Natural killer cell (primary cell): Measurements from ENCODE around the gene GALNT4. TPM values are rescaled to one million over a fixed set of nuclear protein-coding genes. Genes with fewer than 3 reads are reported as not detected.

Experiments
- ATAC-seq, 3 donors: fragments of 150-1000 bp in 2 of 3; fragments of 200-7000 bp in 1 of 3; cut with Tn5 transposase; 1 replicate in 1 of 3; 2 replicates in 2 of 3; pipeline ENCODE4 v1.10.0; 2021; ENCODE audit warnings: mild to moderate bottlenecking in 2 of 3, moderate library complexity in 2 of 3
- DNase-seq, 2 donors: peaks; one replicate each; pipeline versions ENCODE4 v3.0.0 to v3.0.0-alpha.2; 2013 to 2021; ENCODE audit warnings: mixed read lengths in 1 of 2
- H3K27ac ChIP-seq: one replicate; pipeline ENCODE4 v1.5.1; 2013; ENCODE audit warnings: mild to moderate bottlenecking, low read length
- H3K27me3 ChIP-seq: one replicate; pipeline ENCODE4 v1.6.1; 2013; ENCODE audit warnings: low read length; ENCODE audit not compliant: control insufficient read depth, insufficient read depth
- H3K36me3 ChIP-seq: one replicate; pipeline ENCODE4 v1.6.1; 2013; ENCODE audit warnings: low read length; ENCODE audit not compliant: control insufficient read depth, insufficient read depth
- H3K4me1 ChIP-seq: one replicate; pipeline ENCODE4 v1.6.1; 2013; ENCODE audit warnings: low read length; ENCODE audit not compliant: control insufficient read depth, insufficient read depth
- H3K4me3 ChIP-seq: one replicate; pipeline ENCODE4 v1.5.1; 2013; ENCODE audit warnings: low read length
- H3K9me3 ChIP-seq: one replicate; pipeline ENCODE4 v1.6.1; 2013; ENCODE audit warnings: low read length; ENCODE audit not compliant: control insufficient read depth, insufficient read depth
- H3K27ac Mint-ChIP-seq, 2 donors: one replicate each; pipeline ENCODE4 v1.8.0; 2022; ENCODE audit warnings: mild to moderate bottlenecking in 2 of 2, mixed read lengths in 2 of 2, moderate library complexity in 1 of 2
- H3K27me3 Mint-ChIP-seq, 2 donors: one replicate each; pipeline ENCODE4 v1.8.0; 2022; ENCODE audit warnings: low read depth in 2 of 2, mixed read lengths in 2 of 2
- H3K36me3 Mint-ChIP-seq: one replicate; pipeline ENCODE4 v1.8.0; 2022; ENCODE audit warnings: mixed read lengths
- H3K4me1 Mint-ChIP-seq, 2 donors: one replicate each; pipeline ENCODE4 v1.8.0; 2022; ENCODE audit warnings: mixed read lengths in 2 of 2
- H3K4me3 Mint-ChIP-seq: one replicate; pipeline ENCODE4 v1.8.0; 2022; ENCODE audit warnings: mild to moderate bottlenecking, moderate library complexity, mixed read lengths
- H3K9me3 Mint-ChIP-seq, 2 donors: one replicate each; pipeline ENCODE4 v1.8.0; 2022; ENCODE audit warnings: mixed read lengths in 2 of 2
- WGBS: methylation state at CpG from one replicate; pipeline ENCODE4 v1.1.7; 2013; ENCODE audit warnings: missing lambda C conversion rate; ENCODE audit not compliant: insufficient coverage; 5-methylcytosine and 5-hydroxymethylcytosine counted together
- intact Hi-C: fragments of 100-400 bp; cut with micrococcal nuclease; formaldehyde crosslinking; loops from one replicate; pipeline ENCODE4 v1.14.2; 2022
- total RNA-seq, 4 donors: library from RNA; stranded (reverse); fragments of 120-200 nt in 1 of 4; gene quantifications; one replicate each; pipeline versions ENCODE4 v1.2.3 to v1.2.4, GENCODE V29; 2013 to 2022
- TF ChIP-seq, protein P1 (sequence below): fragments of 200-600 bp; IDR thresholded peaks from one replicate; pipeline ENCODE4 v1.8.0; 2022; ENCODE audit warnings: antibody characterized with exemption

The GALNT4 gene
- total RNA-seq, 3 donors from 2014 or later (not counting 1 experiment from before 2014, with no cell fraction given), result 14.3 to 19.9 (median 18.7) TPM

DNA sequence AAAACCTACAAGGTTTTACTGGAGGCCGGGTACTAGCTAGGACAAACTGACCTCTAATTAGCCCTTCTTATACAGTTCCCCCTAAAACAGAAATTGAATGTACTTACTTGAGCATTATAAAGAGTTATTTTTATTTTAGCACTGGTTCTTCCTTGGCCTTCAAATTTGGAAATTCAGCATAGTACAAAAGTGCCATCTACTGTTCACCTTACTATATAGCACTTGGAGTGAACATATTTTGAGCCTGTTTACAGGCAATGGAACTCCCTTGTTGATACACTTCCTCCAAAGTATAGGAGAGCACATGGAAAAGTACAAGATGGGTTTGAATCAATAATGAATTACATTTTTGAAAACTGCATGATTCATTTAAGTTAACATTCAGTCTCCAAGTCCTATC, 5.1 kb upstream of the GALNT4 start:
- Histone ChIP-seq H3K4me3 (no peak overlapping the region), H3K27me3 (no peaks in the 10 kb centered on the region), H3K9me3 (no peaks in the 10 kb centered on the region), H3K27ac (no peak overlapping the region), H3K36me3 (no peaks in the 10 kb centered on the region), H3K4me1 (no peaks in the 10 kb centered on the region)
- DNase-seq (peak in 1 of 2 donors; percentile 73), ATAC-seq (peak; percentile 39 to 53 (median 45))
- intact Hi-C loops, result loop anchor here (1.0 to 5.0 kb wide), 5 partner anchors 59 to 1387 kb away; partner anchors contain the start of genes CEP290 and TMTC3
- peaks cover 12 to 14% of the 10 kb centered on the region in 2 donors for H3K4me1 Mint-ChIP-seq
- no peaks in the 10 kb centered on the region for H3K27me3 Mint-ChIP-seq
- peak overlapping the region; percentile 35 for H3K4me3 Mint-ChIP-seq
- TF ChIP-seq, protein P1, sequence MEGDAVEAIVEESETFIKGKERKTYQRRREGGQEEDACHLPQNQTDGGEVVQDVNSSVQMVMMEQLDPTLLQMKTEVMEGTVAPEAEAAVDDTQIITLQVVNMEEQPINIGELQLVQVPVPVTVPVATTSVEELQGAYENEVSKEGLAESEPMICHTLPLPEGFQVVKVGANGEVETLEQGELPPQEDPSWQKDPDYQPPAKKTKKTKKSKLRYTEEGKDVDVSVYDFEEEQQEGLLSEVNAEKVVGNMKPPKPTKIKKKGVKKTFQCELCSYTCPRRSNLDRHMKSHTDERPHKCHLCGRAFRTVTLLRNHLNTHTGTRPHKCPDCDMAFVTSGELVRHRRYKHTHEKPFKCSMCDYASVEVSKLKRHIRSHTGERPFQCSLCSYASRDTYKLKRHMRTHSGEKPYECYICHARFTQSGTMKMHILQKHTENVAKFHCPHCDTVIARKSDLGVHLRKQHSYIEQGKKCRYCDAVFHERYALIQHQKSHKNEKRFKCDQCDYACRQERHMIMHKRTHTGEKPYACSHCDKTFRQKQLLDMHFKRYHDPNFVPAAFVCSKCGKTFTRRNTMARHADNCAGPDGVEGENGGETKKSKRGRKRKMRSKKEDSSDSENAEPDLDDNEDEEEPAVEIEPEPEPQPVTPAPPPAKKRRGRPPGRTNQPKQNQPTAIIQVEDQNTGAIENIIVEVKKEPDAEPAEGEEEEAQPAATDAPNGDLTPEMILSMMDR, result peak; percentile 84
- H3K36me3 Mint-ChIP-seq, result no peaks in the 10 kb centered on the region
- WGBS, result no CpG with 5 or more reads among the region's 1 CpG
- H3K9me3 Mint-ChIP-seq, result no peaks in the 10 kb centered on the region
- peak overlapping the region in 1 of 2 donors; percentile 79 for H3K27ac Mint-ChIP-seq

DNA sequence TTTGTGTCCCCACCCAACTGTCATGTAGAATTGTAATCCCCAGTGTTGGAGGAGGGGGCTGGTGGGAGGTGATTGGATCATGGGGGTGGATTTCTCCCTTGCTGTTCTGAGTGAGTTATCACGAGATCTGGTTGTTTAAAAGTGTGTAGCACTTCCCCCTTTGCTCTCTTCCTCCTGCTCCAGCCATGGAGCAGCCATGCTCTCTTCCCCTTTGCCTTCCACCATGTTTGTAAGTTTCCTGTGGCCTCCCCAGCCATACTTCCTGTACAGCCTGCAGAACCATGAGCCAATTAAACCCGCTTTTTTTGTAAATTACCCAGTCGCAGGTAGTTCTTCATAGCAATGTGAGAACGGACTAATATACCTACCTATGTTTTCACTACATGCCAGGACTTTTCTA, 3.8 kb upstream of the GALNT4 start:
- no peak overlapping the region for H3K4me3 ChIP-seq
- H3K27me3 ChIP-seq, result no peaks in the 10 kb centered on the region
- ATAC-seq (no peak), DNase-seq (no peak)
- intact Hi-C loops, result loop anchor here (2.0 to 5.0 kb wide), 2 partner anchors 68 to 1386 kb away; partner anchors contain the start of genes CEP290 and TMTC3
- no peaks in the 10 kb centered on the region for H3K27me3 Mint-ChIP-seq
- H3K4me3 Mint-ChIP-seq, result no peak overlapping the region
- H3K9me3 ChIP-seq, result no peaks in the 10 kb centered on the region
- no peaks in the 10 kb centered on the region for H3K36me3 Mint-ChIP-seq
- 78% methylated on average over 3 of the region's 4 CpGs for whole genome bisulfite sequencing
- no peaks in the 10 kb centered on the region for H3K36me3 ChIP-seq
- H3K27ac Mint-ChIP-seq, result peak overlapping the region in 1 of 2 donors; percentile 79
- no peak overlapping the region for H3K27ac ChIP-seq
- TF ChIP-seq, protein P1, result no peak
- H3K4me1 Mint-ChIP-seq, result peaks cover 24 to 25% of the 10 kb centered on the region in 2 donors
- H3K4me1 ChIP-seq, result peaks cover 11% of the 10 kb centered on the region
- H3K9me3 Mint-ChIP-seq, result no peaks in the 10 kb centered on the region

DNA sequence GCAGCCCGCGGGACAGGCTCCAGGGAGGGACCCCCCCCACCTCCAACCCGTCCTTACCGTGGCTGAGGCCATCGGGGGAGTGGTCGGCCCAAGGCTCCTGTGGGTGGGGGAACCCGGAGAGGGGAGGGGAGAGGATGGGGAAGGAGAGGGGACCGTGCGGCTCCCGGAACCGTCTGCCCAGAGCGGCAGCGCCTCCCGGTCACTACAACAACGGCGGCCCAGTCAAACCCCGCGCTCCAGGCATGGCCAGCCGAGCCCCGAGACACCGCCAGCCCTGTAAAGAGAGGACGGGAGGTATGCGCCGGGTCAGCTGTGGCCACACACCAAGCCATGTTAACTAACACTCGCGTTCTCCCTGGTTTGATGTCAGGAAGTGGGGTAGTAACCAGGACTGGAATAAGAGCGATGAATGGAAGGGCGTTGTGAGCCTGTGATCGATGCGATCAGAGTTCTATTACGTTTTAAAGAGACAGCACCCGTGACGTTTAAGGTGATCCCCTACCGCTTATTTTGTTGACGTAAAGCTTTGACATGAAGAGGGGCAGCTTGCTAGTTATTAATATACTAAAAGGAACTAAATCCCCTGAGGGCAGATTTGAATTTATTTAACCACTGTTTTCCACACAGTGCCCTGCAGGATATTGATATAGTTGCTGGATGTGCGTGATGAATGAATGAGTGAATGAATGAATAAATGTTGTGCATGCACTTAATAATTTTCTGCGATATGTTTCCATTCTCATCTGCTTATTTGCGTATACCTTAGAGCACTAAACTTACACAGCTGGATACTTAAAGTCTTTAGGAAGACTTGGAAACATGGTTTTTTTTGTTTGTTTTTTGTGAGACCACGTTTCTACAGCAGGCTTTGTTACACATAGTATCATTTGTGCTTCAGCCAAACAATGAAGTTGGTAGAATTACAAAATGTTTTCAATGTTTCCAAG, 1.5 kb upstream of the GALNT4 start, which contains the start of gene POC1B:
Gene POC1B (minus strand): TSS at position 224 of the 947 bp plus-strand sequence. CDS start 152 bp downstream, at position 72.
- intact Hi-C loops, result loop anchor here (2.0 to 5.0 kb wide), 2 partner anchors 173 to 1384 kb away; partner anchors contain the start of genes CEP290, DUSP6 and TMTC3
- H3K4me3 Mint-ChIP-seq, result peak within 1 kb of the TSS; percentile 96
- TF ChIP-seq, protein P1, result no peak
- Histone ChIP-seq H3K27ac (peak within 1 kb of the TSS; percentile 96), H3K27me3 (no peaks in the 10 kb centered on the region), H3K36me3 (peaks cover 5% of the 10 kb centered on the region), H3K4me1 (peaks cover 25% of the 10 kb centered on the region), H3K4me3 (peak within 1 kb of the TSS; percentile 100), H3K9me3 (no peaks in the 10 kb centered on the region)
- H3K9me3 Mint-ChIP-seq, result no peaks in the 10 kb centered on the region
- no peaks in the 10 kb centered on the region for H3K36me3 Mint-ChIP-seq
- ATAC-seq, result peak; percentile 57 to 73 (median 59)
- peak; percentile 58 to 81 for DNase-seq
- peak within 1 kb of the TSS; percentile 86 to 93 for H3K27ac Mint-ChIP-seq
- H3K27me3 Mint-ChIP-seq, result no peaks in the 10 kb centered on the region
- WGBS, result 1% methylated on average over 33 of the region's 39 CpGs
- H3K4me1 Mint-ChIP-seq, result peaks cover 45 to 46% of the 10 kb centered on the region in 2 donors
